Testis (tissue), 2 donors: ENCODE results near the gene TMEM43.

ENCODE experiments used
- CTCF ChIP-seq, 3 experiments: fragments of 450-650 bp in 2 of 3; fragments of 200-600 bp in 1 of 3; sonication (generic) in 1 of 3; IDR thresholded peaks; one replicate each; pipeline ENCODE4 v1.5.1; 2016 to 2019; ENCODE audit warnings: antibody characterized with exemption in 3 of 3, mild to moderate bottlenecking in 2 of 3, moderate library complexity in 1 of 3
- POLR2A ChIP-seq: fragments of 450-650 bp; IDR thresholded peaks from one replicate; pipeline ENCODE4 v1.6.1; 2017; ENCODE audit warnings: antibody characterized with exemption, mild to moderate bottlenecking, moderate library complexity

- TF ChIP-seq CTCF (IDR thresholded peaks at IDR 0.05) = no peak
- TF ChIP-seq POLR2A = no peak
Observed at GRCh38 chr3:14166877-14167603, 42.2 kb downstream of the TMEM43 start.
